ENCODE measurements around the gene CELSR1. TPM values are rescaled to one million over a fixed set of nuclear protein-coding genes. Genes with fewer than 3 reads are reported as not detected.

The CELSR1 gene
- total RNA-seq, 2 experiments from 2014 or later = 3.7 to 5.2 TPM

DNA sequence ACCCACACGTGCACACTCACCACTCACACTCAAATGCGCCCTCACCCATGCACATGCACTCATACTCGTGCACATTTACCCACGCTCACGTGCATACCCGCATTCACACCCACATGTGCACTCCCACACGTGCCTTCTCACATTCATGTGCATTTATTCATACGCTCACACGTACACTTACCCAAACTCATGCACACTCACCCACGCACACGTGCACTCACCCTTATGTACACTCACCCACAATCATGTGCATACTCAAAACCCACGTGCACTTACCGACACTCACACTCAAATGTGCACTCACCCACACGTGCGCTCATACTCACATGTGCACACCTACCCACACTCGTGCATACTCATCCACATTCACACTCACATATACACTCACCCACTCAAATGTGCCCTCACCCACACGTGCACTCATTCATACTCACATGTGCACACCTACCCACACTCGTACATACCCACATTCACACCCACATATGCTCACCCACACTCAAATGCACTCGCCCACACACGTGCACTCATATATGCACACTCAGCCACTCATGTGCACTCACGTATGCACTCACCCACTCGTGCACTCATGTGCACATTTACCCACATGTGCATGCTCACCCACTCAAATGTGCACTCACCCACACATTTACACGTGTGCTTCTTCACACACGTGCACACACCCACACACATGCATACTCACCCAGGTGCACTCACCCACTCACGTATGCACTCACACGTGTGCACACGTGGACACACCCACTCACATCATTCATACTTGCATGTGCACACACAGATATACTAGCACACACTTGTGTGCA, 117.5 kb downstream of the CELSR1 start:
- H3K4me1 ChIP-seq (ENCODE audit: insufficient read depth, low read length, poor library complexity, severe bottlenecking) = peaks cover 16% of the 10 kb centered on the region
- H3K27ac ChIP-seq (ENCODE audit: low read depth, low read length, poor library complexity, severe bottlenecking) = no peak overlapping the region
- CTCF ChIA-PET (ENCODE audit: unreplicated experiment) = no interaction called here
- H3K4me3 ChIP-seq (ENCODE audit: low read depth, low read length, poor library complexity, severe bottlenecking) = no peak overlapping the region
- TF ChIP-seq, protein P1, sequence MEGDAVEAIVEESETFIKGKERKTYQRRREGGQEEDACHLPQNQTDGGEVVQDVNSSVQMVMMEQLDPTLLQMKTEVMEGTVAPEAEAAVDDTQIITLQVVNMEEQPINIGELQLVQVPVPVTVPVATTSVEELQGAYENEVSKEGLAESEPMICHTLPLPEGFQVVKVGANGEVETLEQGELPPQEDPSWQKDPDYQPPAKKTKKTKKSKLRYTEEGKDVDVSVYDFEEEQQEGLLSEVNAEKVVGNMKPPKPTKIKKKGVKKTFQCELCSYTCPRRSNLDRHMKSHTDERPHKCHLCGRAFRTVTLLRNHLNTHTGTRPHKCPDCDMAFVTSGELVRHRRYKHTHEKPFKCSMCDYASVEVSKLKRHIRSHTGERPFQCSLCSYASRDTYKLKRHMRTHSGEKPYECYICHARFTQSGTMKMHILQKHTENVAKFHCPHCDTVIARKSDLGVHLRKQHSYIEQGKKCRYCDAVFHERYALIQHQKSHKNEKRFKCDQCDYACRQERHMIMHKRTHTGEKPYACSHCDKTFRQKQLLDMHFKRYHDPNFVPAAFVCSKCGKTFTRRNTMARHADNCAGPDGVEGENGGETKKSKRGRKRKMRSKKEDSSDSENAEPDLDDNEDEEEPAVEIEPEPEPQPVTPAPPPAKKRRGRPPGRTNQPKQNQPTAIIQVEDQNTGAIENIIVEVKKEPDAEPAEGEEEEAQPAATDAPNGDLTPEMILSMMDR (conservative IDR thresholded peaks at IDR 0.05; ENCODE audit: low read length) = no peak
- no peak overlapping the region for H3K4me2 ChIP-seq (ENCODE audit: low read length)
- intact Hi-C loops (cut with micrococcal nuclease; ENCODE audit: unreplicated experiment) = no loop called here
- H3K79me2 ChIP-seq (ENCODE audit: insufficient read depth, low read depth, low read length) = no peaks in the 10 kb centered on the region
- POLR2A ChIA-PET = no interaction called here
- no peak for DNase-seq (ENCODE audit: low spot score)
- no peaks in the 10 kb centered on the region for H4K20me1 ChIP-seq (ENCODE audit: insufficient read depth, low read length)
- no peak overlapping the region for H2AFZ ChIP-seq (ENCODE audit: low read length)
- BruUV-seq (replicated peaks) = no TSS peak
- H3K36me3 ChIP-seq (ENCODE audit: insufficient read depth, low read length) = no peaks in the 10 kb centered on the region
- H3K9me3 ChIP-seq (ENCODE audit: low read length) = no peaks in the 10 kb centered on the region
- no peaks in the 10 kb centered on the region for H3K9me2 ChIP-seq (ENCODE audit: insufficient read depth, low read length)

DNA sequence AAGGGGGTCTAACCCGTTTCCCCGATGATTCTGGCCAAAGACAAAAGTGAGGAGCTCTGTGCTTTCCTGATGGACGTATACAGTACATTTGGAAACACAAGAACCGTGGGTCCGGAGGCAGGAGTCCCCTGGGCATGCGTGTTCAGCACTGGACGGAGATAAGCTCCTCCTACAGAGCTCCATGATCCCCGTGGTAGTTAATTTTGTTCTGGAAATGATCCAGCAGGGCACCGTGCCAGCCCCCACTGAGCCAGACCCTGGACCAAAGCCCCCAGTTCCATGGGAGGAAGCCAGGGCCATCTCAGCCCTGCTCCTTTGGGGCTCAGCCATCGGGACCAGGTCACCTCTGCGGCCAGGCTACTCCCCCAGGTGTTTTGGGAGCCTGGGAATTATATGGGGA, 118.6 kb downstream of the CELSR1 start:
- no peaks in the 10 kb centered on the region for H3K9me3 ChIP-seq (ENCODE audit: low read length)
- no peak overlapping the region for H3K27ac ChIP-seq (ENCODE audit: low read depth, low read length, poor library complexity, severe bottlenecking)
- intact Hi-C loops (cut with micrococcal nuclease; ENCODE audit: unreplicated experiment) = no loop called here
- TF ChIP-seq, protein P1 (conservative IDR thresholded peaks at IDR 0.05; ENCODE audit: low read length) = no peak
- no peak for TF ChIP-seq EZH2phosphoT487 (IDR thresholded peaks at IDR 0.05; ENCODE audit: borderline replicate concordance, low read depth, low read length)
- CTCF ChIA-PET (ENCODE audit: unreplicated experiment) = no interaction called here
- H3K36me3 ChIP-seq (ENCODE audit: insufficient read depth, low read length) = no peaks in the 10 kb centered on the region
- H2AFZ ChIP-seq (ENCODE audit: low read length) = no peak overlapping the region
- peaks cover 16% of the 10 kb centered on the region for H3K4me1 ChIP-seq (ENCODE audit: insufficient read depth, low read length, poor library complexity, severe bottlenecking)
- POLR2A ChIA-PET = no interaction called here
- H3K4me3 ChIP-seq (ENCODE audit: low read depth, low read length, poor library complexity, severe bottlenecking) = no peak overlapping the region
- no peak overlapping the region for H3K4me2 ChIP-seq (ENCODE audit: low read length)
- no peaks in the 10 kb centered on the region for H4K20me1 ChIP-seq (ENCODE audit: insufficient read depth, low read length)
- H3K79me2 ChIP-seq (ENCODE audit: insufficient read depth, low read depth, low read length) = no peaks in the 10 kb centered on the region
- H3K9me2 ChIP-seq (ENCODE audit: insufficient read depth, low read length) = no peaks in the 10 kb centered on the region
- no peak for DNase-seq (ENCODE audit: low spot score)
- BruUV-seq (replicated peaks) = no TSS peak

DNA sequence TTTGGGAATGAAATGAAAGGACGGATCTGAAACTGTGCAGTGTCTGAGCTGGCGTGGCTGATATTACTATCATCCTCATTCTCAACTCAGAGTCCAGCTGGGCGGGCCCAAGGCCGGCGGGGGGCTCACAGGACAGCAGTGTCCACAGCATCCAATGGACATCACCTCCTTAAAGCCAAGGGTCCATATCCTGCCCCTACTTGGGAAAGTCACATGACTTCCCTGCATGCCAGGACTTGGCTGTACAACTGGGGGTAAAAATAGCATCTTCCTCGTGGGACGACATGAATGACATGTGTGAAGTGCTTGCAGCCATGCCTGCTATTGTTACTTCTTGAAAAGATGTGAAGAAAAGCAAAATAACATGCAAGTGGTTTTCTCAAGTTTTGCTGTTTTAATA, 119.7 kb downstream of the CELSR1 start:
- Histone ChIP-seq H3K4me2 (ENCODE audit: low read length) (no peak overlapping the region), H3K4me1 (ENCODE audit: insufficient read depth, low read length, poor library complexity, severe bottlenecking) (peaks cover 16% of the 10 kb centered on the region), H4K20me1 (ENCODE audit: insufficient read depth, low read length) (no peaks in the 10 kb centered on the region), H3K9me2 (ENCODE audit: insufficient read depth, low read length) (no peaks in the 10 kb centered on the region), H3K36me3 (ENCODE audit: insufficient read depth, low read length) (no peaks in the 10 kb centered on the region), H3K27ac (ENCODE audit: low read depth, low read length, poor library complexity, severe bottlenecking) (no peak overlapping the region), H2AFZ (ENCODE audit: low read length) (no peak overlapping the region), H3K9me3 (ENCODE audit: low read length) (no peaks in the 10 kb centered on the region), H3K79me2 (ENCODE audit: insufficient read depth, low read depth, low read length) (no peaks in the 10 kb centered on the region), H3K4me3 (ENCODE audit: low read depth, low read length, poor library complexity, severe bottlenecking) (no peak overlapping the region)
- no peak for DNase-seq (ENCODE audit: low spot score)
- no TSS peak for BruUV-seq (replicated peaks)
- intact Hi-C loops (cut with micrococcal nuclease; ENCODE audit: unreplicated experiment) = no loop called here
- TF ChIP-seq EZH2phosphoT487 (IDR thresholded peaks at IDR 0.05; ENCODE audit: borderline replicate concordance, low read depth, low read length) = no peak
- TF ChIP-seq, protein P1 (conservative IDR thresholded peaks at IDR 0.05; ENCODE audit: low read length) = no peak
- POLR2A ChIA-PET = no interaction called here
- CTCF ChIA-PET (ENCODE audit: unreplicated experiment) = no interaction called here

Data from OCI-LY7 (cell line).